ENCODE measurements around the gene GPR84.

GRCh38 chr12:54394986-54395385 is 30.7 kb upstream of the GPR84 start:
- no peak for TF ChIP-seq EZH2 (IDR thresholded peaks at IDR 0.05; ENCODE audit: low read depth, low read length, severe bottlenecking)
- TF ChIP-seq HDAC6 (IDR thresholded peaks at IDR 0.05; ENCODE audit: low read depth, low read length) = no peak
- no peak for TF ChIP-seq TEAD4 (IDR thresholded peaks at IDR 0.05; ENCODE audit: low read depth, low read length)
- TF ChIP-seq CEBPB (IDR thresholded peaks at IDR 0.05; ENCODE audit: low read depth, low read length) = no peak
- TF ChIP-seq CTCF (IDR thresholded peaks at IDR 0.05; ENCODE audit: control extremely low read depth in 1 of 3, insufficient read depth in 1 of 3, low read depth in 1 of 3, low read length in 3 of 3) = no peak
- TF ChIP-seq EGR1 (IDR thresholded peaks at IDR 0.05; ENCODE audit: borderline replicate concordance, low read depth, low read length) = no peak

All from H1 (cell line).